IMR-90 (cell line): Measurements from ENCODE around the gene PKP4.

ENCODE experiments used
- BHLHE40 ChIP-seq: fragments of 150-350 bp; IDR thresholded peaks from 2 replicates; pipeline ENCODE4 v1.6.1; 2016; ENCODE audit warnings: mild to moderate bottlenecking, low read depth, low read length
- TF ChIP-seq, protein P1 (sequence below): fragments of 150-350 bp; IDR thresholded peaks from 2 replicates; pipeline ENCODE4 v1.6.1; 2017; ENCODE audit warnings: mild to moderate bottlenecking, antibody characterized with exemption, low read length, low read depth
- TF ChIP-seq, protein P2 (sequence below): conservative IDR thresholded peaks from 2 replicates; pipeline ENCODE4 v1.5.1; 2012; ENCODE audit warnings: mild to moderate bottlenecking, low read depth, low read length, improper control_type of control experiment

DNA sequence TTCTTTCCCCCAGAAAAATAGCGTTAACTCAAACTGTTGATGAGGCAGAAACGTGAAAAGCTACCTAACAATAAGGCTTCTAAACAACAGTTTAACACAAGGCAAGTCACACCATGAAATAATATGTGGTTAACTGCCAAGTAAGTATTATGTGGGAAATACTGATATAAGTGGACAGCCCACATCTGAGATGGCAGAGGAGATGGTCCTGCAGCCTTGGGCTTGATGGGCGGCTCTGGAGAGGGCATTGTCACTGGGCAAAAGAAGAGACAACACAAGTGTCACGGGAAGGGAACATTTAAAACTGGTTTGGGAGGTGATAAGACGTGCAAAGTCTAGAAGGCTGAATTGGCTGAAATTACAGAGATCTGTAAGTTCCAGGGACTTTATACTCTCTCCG lies 147.2 kb downstream of the PKP4 start:
- TF ChIP-seq, protein P1, sequence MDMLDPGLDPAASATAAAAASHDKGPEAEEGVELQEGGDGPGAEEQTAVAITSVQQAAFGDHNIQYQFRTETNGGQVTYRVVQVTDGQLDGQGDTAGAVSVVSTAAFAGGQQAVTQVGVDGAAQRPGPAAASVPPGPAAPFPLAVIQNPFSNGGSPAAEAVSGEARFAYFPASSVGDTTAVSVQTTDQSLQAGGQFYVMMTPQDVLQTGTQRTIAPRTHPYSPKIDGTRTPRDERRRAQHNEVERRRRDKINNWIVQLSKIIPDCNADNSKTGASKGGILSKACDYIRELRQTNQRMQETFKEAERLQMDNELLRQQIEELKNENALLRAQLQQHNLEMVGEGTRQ = no peak
- TF ChIP-seq, protein P2, sequence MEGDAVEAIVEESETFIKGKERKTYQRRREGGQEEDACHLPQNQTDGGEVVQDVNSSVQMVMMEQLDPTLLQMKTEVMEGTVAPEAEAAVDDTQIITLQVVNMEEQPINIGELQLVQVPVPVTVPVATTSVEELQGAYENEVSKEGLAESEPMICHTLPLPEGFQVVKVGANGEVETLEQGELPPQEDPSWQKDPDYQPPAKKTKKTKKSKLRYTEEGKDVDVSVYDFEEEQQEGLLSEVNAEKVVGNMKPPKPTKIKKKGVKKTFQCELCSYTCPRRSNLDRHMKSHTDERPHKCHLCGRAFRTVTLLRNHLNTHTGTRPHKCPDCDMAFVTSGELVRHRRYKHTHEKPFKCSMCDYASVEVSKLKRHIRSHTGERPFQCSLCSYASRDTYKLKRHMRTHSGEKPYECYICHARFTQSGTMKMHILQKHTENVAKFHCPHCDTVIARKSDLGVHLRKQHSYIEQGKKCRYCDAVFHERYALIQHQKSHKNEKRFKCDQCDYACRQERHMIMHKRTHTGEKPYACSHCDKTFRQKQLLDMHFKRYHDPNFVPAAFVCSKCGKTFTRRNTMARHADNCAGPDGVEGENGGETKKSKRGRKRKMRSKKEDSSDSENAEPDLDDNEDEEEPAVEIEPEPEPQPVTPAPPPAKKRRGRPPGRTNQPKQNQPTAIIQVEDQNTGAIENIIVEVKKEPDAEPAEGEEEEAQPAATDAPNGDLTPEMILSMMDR = no peak
- no peak for TF ChIP-seq BHLHE40
